ENCODE results near the gene MBOAT1.

Gene MBOAT1, protein sequence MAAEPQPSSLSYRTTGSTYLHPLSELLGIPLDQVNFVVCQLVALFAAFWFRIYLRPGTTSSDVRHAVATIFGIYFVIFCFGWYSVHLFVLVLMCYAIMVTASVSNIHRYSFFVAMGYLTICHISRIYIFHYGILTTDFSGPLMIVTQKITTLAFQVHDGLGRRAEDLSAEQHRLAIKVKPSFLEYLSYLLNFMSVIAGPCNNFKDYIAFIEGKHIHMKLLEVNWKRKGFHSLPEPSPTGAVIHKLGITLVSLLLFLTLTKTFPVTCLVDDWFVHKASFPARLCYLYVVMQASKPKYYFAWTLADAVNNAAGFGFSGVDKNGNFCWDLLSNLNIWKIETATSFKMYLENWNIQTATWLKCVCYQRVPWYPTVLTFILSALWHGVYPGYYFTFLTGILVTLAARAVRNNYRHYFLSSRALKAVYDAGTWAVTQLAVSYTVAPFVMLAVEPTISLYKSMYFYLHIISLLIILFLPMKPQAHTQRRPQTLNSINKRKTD

DNA sequence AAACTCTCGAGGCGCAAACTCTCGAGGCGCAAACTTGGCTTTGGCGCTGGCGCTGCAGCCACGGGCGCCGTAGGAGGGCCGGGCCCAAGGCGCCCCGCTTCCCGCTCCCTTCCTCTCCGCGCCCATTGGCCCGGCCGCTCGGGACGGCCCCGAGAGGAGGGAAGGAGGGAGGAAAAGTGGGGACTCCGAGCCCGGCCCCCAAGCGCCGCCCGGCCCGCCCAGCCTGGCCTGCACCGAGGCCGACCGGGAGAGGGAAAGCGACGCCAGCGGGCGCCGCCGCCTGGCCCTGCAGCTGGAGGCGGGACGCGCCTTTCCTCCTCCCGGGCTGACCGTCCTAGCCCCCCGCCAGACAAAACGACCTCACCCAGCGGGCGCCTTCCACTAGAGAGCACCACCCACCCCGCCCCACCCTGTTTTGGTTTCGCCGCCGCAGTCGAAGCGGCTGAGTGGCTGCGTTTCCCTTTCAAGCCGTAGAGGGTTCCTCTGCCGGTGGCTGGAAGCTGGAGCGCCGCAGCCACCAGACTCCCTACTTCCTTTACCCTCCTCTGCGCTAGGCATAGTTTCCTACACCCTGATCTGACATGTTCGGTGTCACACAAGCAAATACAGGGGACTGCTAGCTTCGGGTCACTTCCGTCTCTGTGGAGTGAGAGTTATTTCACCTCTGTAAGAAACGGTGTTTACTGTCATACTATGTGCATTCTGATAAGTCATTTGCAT lies at the start of gene MBOAT1:
Gene MBOAT1, minus strand, starts transcription at position 78 of the 720 bp plus-strand sequence. CDS start 235 bp downstream, outside the sequence.
- Histone ChIP-seq H3K27ac (ENCODE audit: low read length) (peak within 1 kb of the TSS; percentile 87), H3K27me3 (ENCODE audit: control insufficient read depth in 1 of 2, insufficient read depth in 2 of 2, low read length in 2 of 2) (no peaks in the 10 kb centered on the region), H3K9ac (ENCODE audit: low read length in 2 of 2) (peak within 1 kb of the TSS; percentile 80 to 89), H3K36me3 (ENCODE audit: control insufficient read depth in 2 of 2, insufficient read depth in 2 of 2, low read length in 2 of 2) (no peaks in the 10 kb centered on the region), H3K9me3 (ENCODE audit: control insufficient read depth in 2 of 2, low read length in 2 of 2) (no peaks in the 10 kb centered on the region), H3K4me3 (ENCODE audit: low read length in 2 of 2) (peak within 1 kb of the TSS; percentile 71 to 94), H3K4me1 (ENCODE audit: control insufficient read depth, insufficient read depth, low read length) (peaks cover 20% of the 10 kb centered on the region)

DNA sequence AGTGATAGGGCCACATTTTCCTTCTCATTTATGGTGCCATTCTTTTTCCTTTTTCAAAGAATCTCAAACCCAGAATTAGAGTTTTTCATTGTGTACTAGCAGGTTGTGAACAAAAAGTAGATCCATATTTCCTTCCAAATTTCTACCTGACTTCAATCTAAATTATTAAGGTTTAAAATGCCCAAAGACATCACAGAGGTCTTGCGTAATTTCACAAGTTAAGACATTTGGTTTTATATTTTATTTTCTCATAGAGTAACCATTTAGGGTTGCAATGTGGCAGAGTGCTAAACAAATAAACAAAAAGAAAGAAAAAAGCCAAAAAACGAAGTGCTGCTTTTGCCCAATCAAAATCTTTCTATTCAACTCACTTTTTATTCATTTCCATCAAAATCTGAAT lies 49.4 kb upstream of the MBOAT1 start:
- Histone ChIP-seq H3K9ac (ENCODE audit: low read length in 2 of 2) (no peak overlapping the region), H3K27ac (ENCODE audit: low read length) (no peak overlapping the region), H3K36me3 (ENCODE audit: control insufficient read depth in 2 of 2, insufficient read depth in 2 of 2, low read length in 2 of 2) (no peaks in the 10 kb centered on the region), H3K4me1 (ENCODE audit: control insufficient read depth, insufficient read depth, low read length) (no peaks in the 10 kb centered on the region), H3K9me3 (ENCODE audit: control insufficient read depth in 2 of 2, low read length in 2 of 2) (no peaks in the 10 kb centered on the region), H3K4me3 (ENCODE audit: low read length in 2 of 2) (no peak overlapping the region), H3K27me3 (ENCODE audit: control insufficient read depth in 1 of 2, insufficient read depth in 2 of 2, low read length in 2 of 2) (no peaks in the 10 kb centered on the region)

DNA sequence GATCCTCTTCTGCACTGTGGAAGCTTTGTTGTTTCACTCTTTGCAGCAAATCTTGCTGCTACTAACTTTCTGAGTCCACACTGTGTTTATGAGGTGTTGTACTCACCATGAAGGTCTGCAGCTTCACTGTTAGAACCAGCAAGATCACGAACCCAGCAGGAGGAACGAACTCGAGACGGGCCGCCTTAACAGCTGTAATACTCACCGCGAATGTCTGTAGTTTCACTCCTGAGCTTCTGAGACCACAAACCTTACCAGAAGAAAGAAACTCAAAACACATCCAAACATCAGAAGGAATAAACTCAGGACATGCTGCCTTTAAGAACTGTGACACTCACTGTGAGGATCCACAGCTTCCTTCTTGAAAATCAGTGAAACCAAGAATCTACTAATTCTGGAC lies 48.1 kb upstream of the MBOAT1 start:
- Histone ChIP-seq H3K27ac (ENCODE audit: low read length) (no peak overlapping the region), H3K9me3 (ENCODE audit: control insufficient read depth in 2 of 2, low read length in 2 of 2) (no peaks in the 10 kb centered on the region), H3K9ac (ENCODE audit: low read length in 2 of 2) (no peak overlapping the region), H3K4me3 (ENCODE audit: low read length in 2 of 2) (no peak overlapping the region), H3K4me1 (ENCODE audit: control insufficient read depth, insufficient read depth, low read length) (no peaks in the 10 kb centered on the region), H3K36me3 (ENCODE audit: control insufficient read depth in 2 of 2, insufficient read depth in 2 of 2, low read length in 2 of 2) (no peaks in the 10 kb centered on the region), H3K27me3 (ENCODE audit: control insufficient read depth in 1 of 2, insufficient read depth in 2 of 2, low read length in 2 of 2) (no peaks in the 10 kb centered on the region)

DNA sequence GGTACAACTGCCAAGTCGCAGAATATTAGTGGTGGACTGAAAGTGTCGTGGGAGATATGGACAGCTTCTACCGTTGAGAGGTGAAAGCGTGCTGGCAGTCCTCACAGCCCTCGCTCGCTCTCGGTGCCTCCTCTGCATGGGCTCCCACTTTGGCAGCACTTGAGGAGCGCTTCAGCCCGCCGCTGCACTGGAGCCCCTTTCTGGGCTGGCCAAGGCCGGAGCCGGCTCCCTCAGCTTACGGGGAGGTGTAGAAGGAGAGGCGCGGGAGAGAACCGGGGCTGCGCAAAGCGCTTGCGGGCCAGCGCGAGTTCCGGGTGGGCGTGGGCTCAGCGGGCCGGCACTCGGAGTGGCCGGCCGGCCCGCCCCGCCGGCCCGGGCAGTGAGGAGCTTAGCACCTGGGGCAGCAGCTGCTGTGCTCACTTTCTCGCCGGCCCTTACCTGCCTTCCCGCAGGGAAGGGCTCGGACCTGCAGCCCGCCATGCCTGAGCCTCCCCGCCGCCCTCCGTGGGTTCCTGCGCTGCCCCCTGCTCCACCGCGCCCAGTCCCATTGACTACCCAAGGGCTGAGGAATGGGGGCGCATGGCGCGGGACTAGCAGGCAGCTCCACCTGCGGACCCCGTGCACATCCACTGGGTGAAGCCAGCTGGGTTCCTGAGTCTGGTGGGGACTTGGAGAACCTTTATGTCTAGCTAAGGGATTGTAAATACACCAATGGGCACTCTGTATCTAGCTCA lies 47.2 kb upstream of the MBOAT1 start:
- H3K9ac ChIP-seq (ENCODE audit: low read length in 2 of 2) = no peak overlapping the region

DNA sequence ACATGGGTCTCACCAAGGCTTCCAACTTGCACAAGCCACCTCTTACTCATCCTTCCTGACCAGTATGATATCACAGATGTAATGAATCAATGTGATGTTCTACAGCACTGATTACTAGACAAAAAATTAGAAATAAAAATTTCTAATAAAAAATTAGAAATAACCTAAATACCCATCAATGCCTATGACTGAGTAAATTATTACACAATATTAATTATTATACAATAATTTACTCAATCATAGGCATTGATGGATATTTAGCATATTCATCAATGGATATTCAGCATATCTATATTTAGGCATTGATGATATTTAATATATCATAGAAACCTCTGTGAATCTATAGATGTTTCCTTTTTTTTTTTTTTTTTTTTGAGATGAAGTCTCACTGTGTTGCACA lies 43.2 kb upstream of the MBOAT1 start:
- Histone ChIP-seq H3K9me3 (ENCODE audit: control insufficient read depth in 2 of 2, low read length in 2 of 2) (no peaks in the 10 kb centered on the region), H3K27me3 (ENCODE audit: control insufficient read depth in 1 of 2, insufficient read depth in 2 of 2, low read length in 2 of 2) (no peaks in the 10 kb centered on the region), H3K4me1 (ENCODE audit: control insufficient read depth, insufficient read depth, low read length) (no peaks in the 10 kb centered on the region), H3K9ac (ENCODE audit: low read length in 2 of 2) (no peak overlapping the region), H3K27ac (ENCODE audit: low read length) (no peak overlapping the region), H3K4me3 (ENCODE audit: low read length in 2 of 2) (no peak overlapping the region), H3K36me3 (ENCODE audit: control insufficient read depth in 2 of 2, insufficient read depth in 2 of 2, low read length in 2 of 2) (no peaks in the 10 kb centered on the region)

More for the DNA sequence above, 47.2 kb upstream of the MBOAT1 start:
- Histone ChIP-seq H3K4me3 (ENCODE audit: low read length in 2 of 2) (no peak overlapping the region), H3K9me3 (ENCODE audit: control insufficient read depth in 2 of 2, low read length in 2 of 2) (no peaks in the 10 kb centered on the region), H3K4me1 (ENCODE audit: control insufficient read depth, insufficient read depth, low read length) (no peaks in the 10 kb centered on the region), H3K27me3 (ENCODE audit: control insufficient read depth in 1 of 2, insufficient read depth in 2 of 2, low read length in 2 of 2) (no peaks in the 10 kb centered on the region), H3K36me3 (ENCODE audit: control insufficient read depth in 2 of 2, insufficient read depth in 2 of 2, low read length in 2 of 2) (no peaks in the 10 kb centered on the region), H3K27ac (ENCODE audit: low read length) (no peak overlapping the region)

DNA sequence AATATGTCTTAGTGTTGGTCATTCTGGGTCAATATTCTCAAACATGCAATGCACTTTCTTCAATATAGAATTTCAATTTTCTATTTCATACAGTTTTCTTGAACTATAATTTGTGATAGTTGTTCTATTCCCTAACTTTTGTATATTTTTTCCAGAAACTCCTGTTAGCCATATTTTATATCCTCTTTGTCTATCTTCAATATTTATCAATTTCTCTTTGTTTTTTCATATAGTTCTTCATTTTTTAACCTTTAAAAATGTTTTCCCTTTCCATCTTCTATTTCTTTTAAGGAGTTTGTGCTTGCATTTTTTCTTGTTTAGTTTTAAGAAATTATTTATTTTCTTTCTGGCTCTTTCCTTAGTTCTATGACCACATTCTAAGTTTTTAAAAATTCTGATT lies 42.0 kb upstream of the MBOAT1 start:
- no peak overlapping the region for H3K27ac ChIP-seq (ENCODE audit: low read length)
- no peaks in the 10 kb centered on the region for H3K4me1 ChIP-seq (ENCODE audit: control insufficient read depth, insufficient read depth, low read length)
- H3K27me3 ChIP-seq (ENCODE audit: control insufficient read depth in 1 of 2, insufficient read depth in 2 of 2, low read length in 2 of 2) = no peaks in the 10 kb centered on the region

DNA sequence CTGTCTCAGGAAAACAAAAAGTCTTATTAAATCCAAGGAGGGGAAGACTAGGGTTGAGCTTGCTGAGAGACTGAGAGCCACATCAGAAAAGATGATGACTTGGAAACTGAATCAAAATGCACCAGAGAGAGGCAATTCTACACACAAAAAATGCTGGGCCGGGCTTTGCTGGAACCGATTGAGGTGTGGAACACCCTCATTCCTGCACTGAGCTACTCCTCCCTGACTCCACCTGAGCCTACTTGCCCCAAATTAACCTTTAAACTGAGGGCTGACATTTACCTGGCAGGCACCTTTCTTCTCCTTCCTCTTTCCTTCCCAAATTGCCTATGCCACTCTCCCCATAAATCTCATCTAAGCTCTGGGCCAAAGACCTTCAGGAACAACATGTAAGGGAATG lies 40.8 kb upstream of the MBOAT1 start:
- no peak overlapping the region for H3K9ac ChIP-seq (ENCODE audit: low read length in 2 of 2)
- no peaks in the 10 kb centered on the region for H3K36me3 ChIP-seq (ENCODE audit: control insufficient read depth in 2 of 2, insufficient read depth in 2 of 2, low read length in 2 of 2)
- no peak overlapping the region for H3K4me3 ChIP-seq (ENCODE audit: low read length in 2 of 2)
- no peaks in the 10 kb centered on the region for H3K9me3 ChIP-seq (ENCODE audit: control insufficient read depth in 2 of 2, low read length in 2 of 2)
- H3K27ac ChIP-seq (ENCODE audit: low read length) = no peak overlapping the region
- H3K27me3 ChIP-seq (ENCODE audit: control insufficient read depth in 1 of 2, insufficient read depth in 2 of 2, low read length in 2 of 2) = no peaks in the 10 kb centered on the region
- H3K4me1 ChIP-seq (ENCODE audit: control insufficient read depth, insufficient read depth, low read length) = no peaks in the 10 kb centered on the region

More for the DNA sequence above, 42.0 kb upstream of the MBOAT1 start:
- H3K36me3 ChIP-seq (ENCODE audit: control insufficient read depth in 2 of 2, insufficient read depth in 2 of 2, low read length in 2 of 2) = no peaks in the 10 kb centered on the region
- H3K9me3 ChIP-seq (ENCODE audit: control insufficient read depth in 2 of 2, low read length in 2 of 2) = no peaks in the 10 kb centered on the region
- no peak overlapping the region for H3K9ac ChIP-seq (ENCODE audit: low read length in 2 of 2)
- H3K4me3 ChIP-seq (ENCODE audit: low read length in 2 of 2) = no peak overlapping the region

DNA sequence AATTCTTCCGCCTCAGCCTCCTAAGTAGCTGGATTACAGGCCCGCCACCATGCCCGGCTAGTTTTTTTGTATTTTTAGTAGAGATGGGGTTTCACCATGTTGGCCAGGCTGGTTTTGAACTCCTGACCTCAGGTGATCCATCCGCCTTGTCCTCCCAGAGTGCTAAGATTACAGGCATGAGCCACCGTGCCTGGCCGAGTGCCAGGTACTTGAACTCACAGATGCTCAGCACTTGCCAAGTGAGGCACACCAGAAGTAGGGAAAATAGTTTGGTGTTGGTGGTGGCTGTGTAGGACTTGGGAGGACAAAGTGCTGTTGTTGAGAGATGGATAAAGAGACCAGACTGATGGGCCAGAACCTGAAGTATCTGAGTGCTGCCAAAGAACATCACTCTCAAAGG lies 40.0 kb upstream of the MBOAT1 start:
- no peak overlapping the region for H3K27ac ChIP-seq (ENCODE audit: low read length)
- H3K4me1 ChIP-seq (ENCODE audit: control insufficient read depth, insufficient read depth, low read length) = no peaks in the 10 kb centered on the region
- no peak overlapping the region for H3K4me3 ChIP-seq (ENCODE audit: low read length in 2 of 2)
- H3K9ac ChIP-seq (ENCODE audit: low read length in 2 of 2) = no peak overlapping the region
- no peaks in the 10 kb centered on the region for H3K36me3 ChIP-seq (ENCODE audit: control insufficient read depth in 2 of 2, insufficient read depth in 2 of 2, low read length in 2 of 2)
- H3K9me3 ChIP-seq (ENCODE audit: control insufficient read depth in 2 of 2, low read length in 2 of 2) = no peaks in the 10 kb centered on the region
- no peaks in the 10 kb centered on the region for H3K27me3 ChIP-seq (ENCODE audit: control insufficient read depth in 1 of 2, insufficient read depth in 2 of 2, low read length in 2 of 2)

DNA sequence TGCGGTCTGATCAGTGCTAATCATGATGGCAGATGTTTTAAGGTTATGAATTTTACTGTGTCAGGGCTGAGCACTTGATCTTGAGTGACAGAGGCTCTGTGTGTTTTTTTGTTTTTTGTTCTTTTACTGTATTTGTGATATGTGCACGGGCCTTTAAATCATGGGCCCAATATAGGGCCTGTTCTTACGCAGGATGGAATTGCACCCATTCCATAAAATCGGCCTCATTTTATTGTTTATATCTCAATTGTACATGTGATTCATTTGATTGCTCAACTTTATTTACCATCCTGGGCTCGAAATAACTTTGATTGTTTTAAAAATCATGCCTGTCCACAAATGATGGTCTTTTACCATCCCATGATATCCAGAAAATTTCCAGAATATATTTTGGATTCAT lies 39.3 kb upstream of the MBOAT1 start:
- Histone ChIP-seq H3K4me1 (ENCODE audit: control insufficient read depth, insufficient read depth, low read length) (no peaks in the 10 kb centered on the region), H3K9me3 (ENCODE audit: control insufficient read depth in 2 of 2, low read length in 2 of 2) (no peaks in the 10 kb centered on the region), H3K36me3 (ENCODE audit: control insufficient read depth in 2 of 2, insufficient read depth in 2 of 2, low read length in 2 of 2) (no peaks in the 10 kb centered on the region), H3K9ac (ENCODE audit: low read length in 2 of 2) (no peak overlapping the region), H3K27ac (ENCODE audit: low read length) (no peak overlapping the region), H3K4me3 (ENCODE audit: low read length in 2 of 2) (no peak overlapping the region), H3K27me3 (ENCODE audit: control insufficient read depth in 1 of 2, insufficient read depth in 2 of 2, low read length in 2 of 2) (no peaks in the 10 kb centered on the region)

DNA sequence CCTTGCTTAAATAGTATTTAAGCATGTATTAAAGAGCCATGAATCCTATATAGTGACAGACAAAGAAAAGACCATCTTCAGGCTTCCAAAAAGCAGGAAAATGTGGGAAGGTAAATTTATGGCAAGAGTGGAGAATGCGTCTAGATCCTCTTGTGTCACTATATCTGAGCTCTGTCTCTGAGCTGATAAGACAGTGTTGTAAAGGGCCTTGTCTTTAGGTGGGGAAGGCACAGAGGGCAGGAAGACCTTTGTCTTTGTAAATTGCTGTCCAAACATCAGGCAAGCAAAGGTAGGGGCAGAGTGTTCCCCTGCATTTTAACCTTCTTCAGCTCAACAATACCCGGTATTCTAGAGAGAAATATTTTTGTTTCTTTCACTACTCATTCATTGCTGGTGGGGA lies 33.9 kb upstream of the MBOAT1 start:
- H3K9ac ChIP-seq (ENCODE audit: low read length in 2 of 2) = no peak overlapping the region
- H3K36me3 ChIP-seq (ENCODE audit: control insufficient read depth in 2 of 2, insufficient read depth in 2 of 2, low read length in 2 of 2) = no peaks in the 10 kb centered on the region
- H3K27me3 ChIP-seq (ENCODE audit: control insufficient read depth in 1 of 2, insufficient read depth in 2 of 2, low read length in 2 of 2) = no peaks in the 10 kb centered on the region
- H3K27ac ChIP-seq (ENCODE audit: low read length) = no peak overlapping the region
- no peaks in the 10 kb centered on the region for H3K9me3 ChIP-seq (ENCODE audit: control insufficient read depth in 2 of 2, low read length in 2 of 2)
- no peak overlapping the region for H3K4me3 ChIP-seq (ENCODE audit: low read length in 2 of 2)
- H3K4me1 ChIP-seq (ENCODE audit: control insufficient read depth, insufficient read depth, low read length) = no peaks in the 10 kb centered on the region

Data from stomach smooth muscle (tissue), 2 donors.